Measurements from ENCODE around the gene COL26A1. TPM values are rescaled to one million over a fixed set of nuclear protein-coding genes. Genes with fewer than 3 reads are reported as not detected.
A peak's percentile ranks its signal among the peaks of the same experiment; 100 is the strongest.

Gene COL26A1
- total RNA-seq, 1 donor from 2014 or later, result not detected

- DNase-seq, result no peak
Measured at GRCh38 chr7:101536668-101537067, 174.0 kb downstream of the COL26A1 start.

GRCh38 chr7:101537205-101537604 is 174.5 kb downstream of the COL26A1 start:
- no peak for DNase-seq

GRCh38 chr7:101537935-101538595 is 175.4 kb downstream of the COL26A1 start:
- no peak for DNase-seq

GRCh38 chr7:101538596-101539459 is 176.2 kb downstream of the COL26A1 start:
- DNase-seq, result peak; percentile 67

- DNase-seq, result no peak
Measured at GRCh38 chr7:101539784-101540183, 177.1 kb downstream of the COL26A1 start.

- DNase-seq, result peak; percentile 73
Measured at GRCh38 chr7:101542527-101543241, 180.0 kb downstream of the COL26A1 start.

- no peak for DNase-seq
Measured at GRCh38 chr7:101543242-101543766, 180.6 kb downstream of the COL26A1 start.

- DNase-seq, result no peak
Measured at GRCh38 chr7:101543846-101544245, 181.2 kb downstream of the COL26A1 start.

GRCh38 chr7:101545441-101546190 is 182.9 kb downstream of the COL26A1 start:
- no peak for DNase-seq

GRCh38 chr7:101546308-101546936 is 183.7 kb downstream of the COL26A1 start:
- no peak for DNase-seq

- no peak for DNase-seq
Measured at GRCh38 chr7:101547022-101547915, 184.6 kb downstream of the COL26A1 start.

- DNase-seq, result no peak
Measured at GRCh38 chr7:101547916-101548661, 185.4 kb downstream of the COL26A1 start.

- no peak for DNase-seq
Measured at GRCh38 chr7:101549734-101550133, 187.1 kb downstream of the COL26A1 start.

GRCh38 chr7:101550641-101551541 is 188.2 kb downstream of the COL26A1 start:
- DNase-seq, result no peak

GRCh38 chr7:101553018-101553770 is 190.5 kb downstream of the COL26A1 start:
- DNase-seq, result no peak

GRCh38 chr7:101553771-101554445 is 191.2 kb downstream of the COL26A1 start:
- no peak for DNase-seq

- DNase-seq, result no peak
Measured at GRCh38 chr7:101554584-101555268, 192.1 kb downstream of the COL26A1 start.

Data from dermis blood vessel endothelial cell (primary cell).